HUES6 (cell line): ENCODE results near the gene EBF3.
A peak's percentile ranks its signal among the peaks of the same experiment; 100 is the strongest.

Experiments used
- H3K27ac ChIP-seq: 2 replicates; pipeline ENCODE4 v1.7.0; 2013; ENCODE audit warnings: low read depth, mild to moderate bottlenecking, low read length, inconsistent platforms
- H3K27me3 ChIP-seq: 2 replicates; pipeline ENCODE4 v1.6.1; 2013; ENCODE audit warnings: low read length; ENCODE audit not compliant: control insufficient read depth, insufficient read depth
- H3K36me3 ChIP-seq: 2 replicates; pipeline ENCODE4 v1.6.1; 2013; ENCODE audit warnings: low read length; ENCODE audit not compliant: control insufficient read depth, insufficient read depth
- H3K4me1 ChIP-seq: 2 replicates; pipeline ENCODE4 v1.6.1; 2013; ENCODE audit warnings: low read length; ENCODE audit not compliant: control insufficient read depth, insufficient read depth
- H3K4me3 ChIP-seq: 2 replicates; pipeline ENCODE4 v1.5.1; 2013; ENCODE audit warnings: low read depth, low read length
- H3K9ac ChIP-seq: one replicate; pipeline ENCODE4 v1.6.1; 2013; ENCODE audit warnings: mild to moderate bottlenecking, low read length
- H3K9me3 ChIP-seq: 2 replicates; pipeline ENCODE4 v1.6.1; 2013; ENCODE audit warnings: low read depth, low read length; ENCODE audit not compliant: control insufficient read depth, insufficient read depth

EBF3 gene

GRCh38 chr10:129970465-129971364 lies 6.6 kb upstream of the EBF3 start:
- H3K4me1 ChIP-seq: peaks cover 44% of the 10 kb centered on the region
- H3K4me3 ChIP-seq: peak overlapping the region; percentile 50
- H3K27me3 ChIP-seq: peaks cover 97% of the 10 kb centered on the region
- no peaks in the 10 kb centered on the region for H3K36me3 ChIP-seq
- peak overlapping the region; percentile 23 for H3K9ac ChIP-seq
- H3K27ac ChIP-seq: no peak overlapping the region
- H3K9me3 ChIP-seq: no peaks in the 10 kb centered on the region

GRCh38 chr10:129969911-129970464 lies 5.9 kb upstream of the EBF3 start:
- no peak overlapping the region for H3K27ac ChIP-seq
- H3K36me3 ChIP-seq: no peaks in the 10 kb centered on the region
- H3K4me1 ChIP-seq: peaks cover 44% of the 10 kb centered on the region
- no peaks in the 10 kb centered on the region for H3K9me3 ChIP-seq
- H3K27me3 ChIP-seq: peaks cover 99% of the 10 kb centered on the region
- no peak overlapping the region for H3K9ac ChIP-seq
- peak overlapping the region; percentile 50 for H3K4me3 ChIP-seq

- Histone ChIP-seq H3K27me3 (peaks cover 99% of the 10 kb centered on the region), H3K27ac (no peak overlapping the region), H3K9ac (no peak overlapping the region), H3K36me3 (no peaks in the 10 kb centered on the region), H3K4me1 (peaks cover 44% of the 10 kb centered on the region), H3K4me3 (peak overlapping the region; percentile 50), H3K9me3 (no peaks in the 10 kb centered on the region)
Measured at GRCh38 chr10:129969184-129969910, 5.3 kb upstream of the EBF3 start.

DNA sequence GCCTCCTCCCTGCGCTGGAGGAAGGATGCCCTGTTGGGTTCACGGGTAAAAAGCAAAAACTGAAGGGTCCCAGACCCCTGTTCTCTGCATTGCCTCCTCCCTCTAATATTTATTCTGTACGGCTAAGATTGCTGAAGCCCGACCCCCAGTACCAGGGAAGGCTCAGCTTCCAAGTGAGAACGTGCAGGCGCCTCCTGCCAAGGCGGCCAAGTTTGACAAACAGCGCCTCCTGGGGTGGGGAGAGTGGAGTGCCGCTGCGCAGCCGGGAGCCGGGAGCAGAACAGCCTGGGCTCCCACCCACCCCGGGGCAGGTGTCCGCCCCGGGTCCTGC lies 4.7 kb upstream of the EBF3 start:
- peaks cover 97% of the 10 kb centered on the region for H3K27me3 ChIP-seq
- peaks cover 44% of the 10 kb centered on the region for H3K4me1 ChIP-seq
- H3K9ac ChIP-seq: no peak overlapping the region

DNA sequence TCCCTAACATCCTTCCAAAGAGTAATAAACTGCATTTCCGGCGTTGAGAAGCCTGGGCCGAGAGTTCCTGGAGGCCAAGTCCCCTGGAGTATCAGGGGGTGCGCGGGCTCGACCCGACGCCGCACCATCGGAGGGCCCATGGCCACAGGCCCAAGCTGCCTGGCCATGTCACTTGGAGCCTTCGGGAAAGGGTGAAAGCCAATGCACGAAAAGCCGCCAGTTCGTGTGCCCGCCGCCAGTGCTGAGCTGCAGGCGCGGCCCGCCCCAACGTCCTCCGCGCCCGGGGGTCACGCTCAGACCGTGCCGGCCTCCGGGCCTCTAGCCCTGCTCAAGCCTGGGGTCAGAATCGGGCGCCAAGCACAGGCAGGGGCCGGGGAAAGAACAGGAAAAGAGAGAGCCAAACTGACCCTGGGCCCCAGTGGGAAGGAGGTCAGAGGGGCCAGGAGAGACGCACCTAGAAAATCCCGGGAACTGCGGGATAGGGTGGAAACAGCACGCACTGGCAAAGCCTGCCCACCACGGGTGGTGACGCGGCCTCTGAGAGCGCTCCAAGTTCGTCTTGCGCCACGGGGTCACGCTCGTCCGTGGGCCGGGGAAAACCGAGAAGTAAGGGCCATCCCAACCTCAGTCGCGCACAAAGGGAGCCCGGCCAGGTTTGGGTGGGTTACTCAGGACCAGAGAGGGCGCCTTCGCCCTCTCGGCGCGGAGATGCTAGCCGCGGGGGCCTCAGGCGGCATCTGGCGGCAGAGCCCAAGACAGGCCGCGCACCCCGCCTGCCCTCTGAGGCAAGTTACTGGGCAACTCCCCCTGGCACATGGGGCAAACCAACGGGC lies 4.2 kb upstream of the EBF3 start:
- H3K36me3 ChIP-seq: no peaks in the 10 kb centered on the region
- H3K27ac ChIP-seq: no peak overlapping the region
- H3K27me3 ChIP-seq: peaks cover 97% of the 10 kb centered on the region
- no peaks in the 10 kb centered on the region for H3K9me3 ChIP-seq
- H3K9ac ChIP-seq: no peak overlapping the region
- peaks cover 44% of the 10 kb centered on the region for H3K4me1 ChIP-seq
- H3K4me3 ChIP-seq: peak overlapping the region; percentile 50

More for the DNA sequence above, 4.7 kb upstream of the EBF3 start:
- Histone ChIP-seq H3K27ac (no peak overlapping the region), H3K9me3 (no peaks in the 10 kb centered on the region), H3K36me3 (no peaks in the 10 kb centered on the region), H3K4me3 (peak overlapping the region; percentile 50)

- Histone ChIP-seq H3K27me3 (peaks cover 97% of the 10 kb centered on the region), H3K9me3 (no peaks in the 10 kb centered on the region), H3K4me3 (peak overlapping the region; percentile 50)
Measured at GRCh38 chr10:129967579-129968019, 3.5 kb upstream of the EBF3 start.

GRCh38 chr10:129966889-129967578 lies 3.0 kb upstream of the EBF3 start:
- Histone ChIP-seq H3K9me3 (no peaks in the 10 kb centered on the region), H3K27me3 (peaks cover 97% of the 10 kb centered on the region), H3K4me3 (peak overlapping the region; percentile 50), H3K4me1 (peaks cover 53% of the 10 kb centered on the region), H3K9ac (no peak overlapping the region), H3K36me3 (no peaks in the 10 kb centered on the region), H3K27ac (no peak overlapping the region)

More at GRCh38 chr10:129967579-129968019, 3.5 kb upstream of the EBF3 start:
- peaks cover 51% of the 10 kb centered on the region for H3K4me1 ChIP-seq
- no peak overlapping the region for H3K27ac ChIP-seq
- H3K9ac ChIP-seq: no peak overlapping the region
- H3K36me3 ChIP-seq: no peaks in the 10 kb centered on the region

DNA sequence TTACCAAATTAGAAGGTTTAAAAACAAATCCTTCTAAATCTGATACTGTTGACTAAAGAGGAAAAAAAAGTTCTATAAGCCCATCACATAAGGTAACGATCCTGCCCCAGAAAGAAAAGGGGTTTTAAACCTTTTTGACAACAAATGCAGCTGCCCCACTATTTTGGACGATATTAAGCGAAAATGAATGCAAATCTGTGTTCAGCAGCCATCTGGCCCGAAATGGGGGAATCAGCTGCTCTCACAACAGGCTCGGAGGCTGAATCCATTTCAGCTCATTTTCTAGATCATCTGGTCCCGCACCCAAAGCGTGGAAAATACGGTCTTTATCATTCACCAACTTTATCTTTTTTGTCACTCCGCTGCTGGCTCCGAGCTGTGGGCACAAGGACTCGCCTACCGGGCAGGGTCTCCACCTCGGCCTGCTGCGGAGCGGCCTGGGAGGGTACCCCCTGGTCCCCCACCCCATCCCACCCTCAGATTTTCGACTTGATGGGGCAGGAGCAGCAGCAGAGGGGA lies 2.4 kb upstream of the EBF3 start:
- Histone ChIP-seq H3K27ac (no peak overlapping the region), H3K9ac (no peak overlapping the region), H3K9me3 (no peaks in the 10 kb centered on the region), H3K27me3 (peaks cover 98% of the 10 kb centered on the region), H3K4me1 (peaks cover 57% of the 10 kb centered on the region), H3K36me3 (no peaks in the 10 kb centered on the region), H3K4me3 (peak overlapping the region; percentile 50)

GRCh38 chr10:129965959-129966358 lies 1.9 kb upstream of the EBF3 start:
- Histone ChIP-seq H3K9me3 (no peaks in the 10 kb centered on the region), H3K9ac (no peak overlapping the region), H3K27me3 (peaks cover 98% of the 10 kb centered on the region), H3K27ac (no peak overlapping the region), H3K4me3 (peak overlapping the region; percentile 50; the same call in 1 of the 2 replicates), H3K4me1 (peaks cover 61% of the 10 kb centered on the region), H3K36me3 (no peaks in the 10 kb centered on the region)

DNA sequence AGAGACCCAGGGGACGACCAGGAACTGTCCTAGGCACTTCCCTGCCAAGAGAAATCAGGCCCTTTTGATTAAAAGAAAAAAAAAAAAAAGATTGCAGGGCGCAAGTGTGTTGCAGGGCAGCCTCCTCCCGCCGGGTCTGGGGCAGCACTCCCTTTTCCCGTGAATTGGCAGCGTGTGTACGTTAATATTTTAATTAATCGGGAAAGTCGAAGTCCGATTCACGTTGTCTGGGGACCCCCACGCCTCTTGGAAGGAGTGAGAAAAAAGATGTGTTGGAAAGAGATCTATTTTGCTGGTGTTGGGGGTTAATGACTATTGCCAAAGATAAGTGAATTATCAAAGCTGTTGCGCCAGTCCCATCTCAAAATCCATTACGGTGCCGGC lies 1.3 kb upstream of the EBF3 start:
- peaks cover 61% of the 10 kb centered on the region for H3K4me1 ChIP-seq
- H3K4me3 ChIP-seq: peak overlapping the region; percentile 54
- peaks cover 98% of the 10 kb centered on the region for H3K27me3 ChIP-seq
- H3K9ac ChIP-seq: no peak overlapping the region
- no peaks in the 10 kb centered on the region for H3K36me3 ChIP-seq
- no peaks in the 10 kb centered on the region for H3K9me3 ChIP-seq
- H3K27ac ChIP-seq: no peak overlapping the region
